Heart left ventricle (tissue), 13 donors: Measurements from ENCODE around the gene SF3B2.

Experiments
- CTCF ChIP-seq, 12 donors: fragments of 200-600 bp; sonication (generic) in 4 of 12; IDR thresholded peaks; one replicate each; pipeline versions ENCODE4 v1.5.0 to v1.8.0; 2018 to 2022; ENCODE audit warnings: antibody characterized with exemption in 12 of 12, mild to moderate bottlenecking in 5 of 12
- POLR2A ChIP-seq, 2 donors: fragments of 450-650 bp; IDR thresholded peaks; one replicate each; pipeline ENCODE4 v1.6.1; 2017; ENCODE audit warnings: antibody characterized with exemption in 2 of 2, mild to moderate bottlenecking in 2 of 2, moderate library complexity in 2 of 2
- donor health status: ischemic (EF 13 %, LVEDD 7.1; RV severe dilation, severe dysfunction).
- donor health status: DM: no; HTN: yes; CAD: no.
- donor health status: DM: no; HTN: no; CAD: no.
- donor health status: ischemic (EF 25% LVEDD 6.9; RV normal size, moderate dysfunction).
- donor health status: ischemic (EF 25% LVEDD 5.7; RV mildly dilated, moderate dysfunction).
- donor health status: ischemic (EF 35%, LVEDD 5.7; RV mildly dilated, moderate dysfunction).
- donor health status: nonischemic (EF 11% LVEDD 7.7; RV severe dilation, severe dysfunction).
- donor health status: DM: yes; HTN: yes; CAD: no.
- donor health status: PGD.
- donor health status: ischemic (EF 29% LVEDD 5.4; RV normal size, mild dysfunction).
- donor health status: nonischemic (EF 23%, LVEDD 6.1; RV moderate dilation, normal function).

GRCh38 chr11:66068154-66068821 is 16.1 kb downstream of the SF3B2 start:
- TF ChIP-seq CTCF (IDR thresholded peaks at IDR 0.05): peak; percentile 85 to 95 (median 89)
- TF ChIP-seq POLR2A (IDR thresholded peaks at IDR 0.05): no peak
